Osteocyte (in vitro differentiated cells): ENCODE measurements around the gene ZNF57. TPM values are rescaled to one million over a fixed set of nuclear protein-coding genes. Genes with fewer than 3 reads are reported as not detected.
"Not testable (repeated sequence)": the region's sequence is repeated elsewhere in the genome, so short reads cannot be mapped to it uniquely, and the experiment has no call there.

Experiments used
- DNase-seq: peaks from one replicate; pipeline ENCODE4 v3.0.0; 2021; ENCODE audit warnings: mixed read lengths; ENCODE audit not compliant: unreplicated experiment; ENCODE audit errors: extremely low spot score
- H3K27ac Mint-ChIP-seq: one replicate; pipeline ENCODE4 v1.8.0; 2021; ENCODE audit warnings: mild to moderate bottlenecking, mixed read lengths; ENCODE audit not compliant: unreplicated experiment
- H3K27me3 Mint-ChIP-seq: one replicate; pipeline ENCODE4 v1.8.0; 2021; ENCODE audit warnings: mixed read lengths; ENCODE audit not compliant: unreplicated experiment
- H3K36me3 Mint-ChIP-seq: one replicate; pipeline ENCODE4 v1.8.0; 2021; ENCODE audit warnings: mixed read lengths; ENCODE audit not compliant: unreplicated experiment
- H3K4me1 Mint-ChIP-seq: one replicate; pipeline ENCODE4 v1.8.0; 2021; ENCODE audit warnings: mixed read lengths; ENCODE audit not compliant: unreplicated experiment
- H3K4me3 Mint-ChIP-seq: one replicate; pipeline ENCODE4 v1.8.0; 2021; ENCODE audit warnings: mild to moderate bottlenecking, moderate library complexity, mixed read lengths; ENCODE audit not compliant: unreplicated experiment
- H3K9me3 Mint-ChIP-seq: one replicate; pipeline ENCODE4 v1.8.0; 2021; ENCODE audit warnings: mixed read lengths; ENCODE audit not compliant: unreplicated experiment
- CTCF ChIP-seq: fragments of 200-600 bp; sonication (generic); IDR thresholded peaks from 2 replicates; pipeline ENCODE4 v1.5.0; 2021; ENCODE audit warnings: antibody characterized with exemption, mild to moderate bottlenecking, moderate library complexity
- total RNA-seq: library from RNA; stranded (reverse); gene quantifications from 2 replicates; pipeline ENCODE4 v1.2.1, GENCODE V29; 2021

The ZNF57 gene
- total RNA-seq, 1 donor from 2014 or later, result 4.0 TPM

DNA sequence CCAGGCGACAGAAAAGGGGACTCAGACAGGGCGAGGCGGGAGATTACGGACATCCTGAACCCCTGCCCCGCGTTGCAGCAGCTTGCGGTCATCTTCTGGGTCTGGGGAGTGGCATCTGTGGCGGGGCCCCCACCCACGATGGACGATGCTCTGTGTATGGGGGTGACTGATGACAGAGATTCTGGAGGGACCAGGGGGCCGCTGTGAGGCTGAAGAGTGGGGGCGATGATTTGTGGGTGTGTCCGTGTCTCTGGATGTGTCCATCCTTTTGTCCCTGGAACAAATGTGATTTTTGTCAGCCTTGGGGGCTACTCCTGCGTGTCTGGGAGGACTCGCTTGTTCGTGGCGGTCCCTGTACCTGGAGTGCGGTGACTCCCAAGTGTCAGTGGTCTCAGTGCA is 26.3 kb downstream of the ZNF57 start:
- peaks cover 11% of the 10 kb centered on the region for H3K36me3 Mint-ChIP-seq
- H3K4me3 Mint-ChIP-seq, result no peak overlapping the region
- H3K27ac Mint-ChIP-seq, result no peak overlapping the region
- no peak for TF ChIP-seq CTCF
- no peak for DNase-seq
- no peaks in the 10 kb centered on the region for H3K4me1 Mint-ChIP-seq
- H3K9me3 Mint-ChIP-seq, result peaks cover 9% of the 10 kb centered on the region
- no peaks in the 10 kb centered on the region for H3K27me3 Mint-ChIP-seq

GRCh38 chr19:2933490-2933910 is 32.8 kb downstream of the ZNF57 start:
- Mint-ChIP-seq H3K4me1 (no peaks in the 10 kb centered on the region), H3K36me3 (peaks cover 55% of the 10 kb centered on the region), H3K4me3 (no peak overlapping the region), H3K9me3 (peaks cover 27% of the 10 kb centered on the region), H3K27me3 (no peaks in the 10 kb centered on the region), H3K27ac (no peak overlapping the region)
- no peak for TF ChIP-seq CTCF
- no peak for DNase-seq

GRCh38 chr19:2935863-2936262 is 35.1 kb downstream of the ZNF57 start:
- DNase-seq, H3K27ac Mint-ChIP-seq, H3K27me3 Mint-ChIP-seq, H3K4me3 Mint-ChIP-seq, H3K4me1 Mint-ChIP-seq: not testable (repeated sequence)
- H3K9me3 Mint-ChIP-seq, result peaks cover 23% of the 10 kb centered on the region
- H3K36me3 Mint-ChIP-seq, result peaks cover 58% of the 10 kb centered on the region

- Mint-ChIP-seq H3K4me1 (peaks cover 25% of the 10 kb centered on the region), H3K9me3 (no peaks in the 10 kb centered on the region), H3K27ac (no peak overlapping the region), H3K4me3 (peak overlapping the region; percentile 50), H3K27me3 (no peaks in the 10 kb centered on the region), H3K36me3 (peaks cover 13% of the 10 kb centered on the region)
- no peak for DNase-seq
- no peak for TF ChIP-seq CTCF
Observed at GRCh38 chr19:2942928-2943640, 42.4 kb downstream of the ZNF57 start.

DNA sequence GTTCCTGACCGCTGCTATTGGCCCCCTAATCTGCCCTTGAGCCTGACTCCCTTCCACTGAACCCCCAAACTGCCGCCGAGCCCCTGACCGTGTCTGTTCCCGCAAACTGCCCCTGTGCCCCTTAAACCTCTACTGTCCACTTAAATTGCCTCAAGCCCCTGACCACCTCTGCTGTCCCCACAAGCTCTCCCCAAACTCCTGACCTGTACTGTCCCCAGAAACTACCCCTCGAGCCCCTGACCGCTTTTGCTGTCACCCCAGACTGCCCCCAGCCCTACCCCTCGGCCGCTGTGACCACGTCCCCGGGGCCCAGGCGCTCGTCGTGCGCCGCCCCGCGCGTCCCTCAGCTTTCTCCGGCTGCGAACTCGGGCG is 43.7 kb downstream of the ZNF57 start:
- Mint-ChIP-seq H3K36me3 (peaks cover 7% of the 10 kb centered on the region), H3K9me3 (no peaks in the 10 kb centered on the region), H3K4me1 (peaks cover 31% of the 10 kb centered on the region), H3K27ac (peak overlapping the region; percentile 98), H3K27me3 (no peaks in the 10 kb centered on the region), H3K4me3 (peak overlapping the region; percentile 97)
- DNase-seq, result no peak
- TF ChIP-seq CTCF, result no peak
